HFF-Myc (cell line): ENCODE measurements around the gene CCL7.

Source experiments
- DNase-seq: peaks from one replicate; pipeline ENCODE4 v3.0.0-alpha.2; 2011; ENCODE audit warnings: low read depth; ENCODE audit errors: extremely low read depth
- H3K4me3 ChIP-seq: replicated peaks from 2 replicates; pipeline ENCODE4 v1.5.1; 2011; ENCODE audit warnings: low read depth, mild to moderate bottlenecking, control low read depth, low read length
- TF ChIP-seq, protein P1 (sequence below): IDR thresholded peaks from 2 replicates; pipeline ENCODE4 v1.5.1; 2012; ENCODE audit warnings: mild to moderate bottlenecking, low read depth, low read length, control low read depth; ENCODE audit errors: missing control alignments

Gene CCL7

DNA sequence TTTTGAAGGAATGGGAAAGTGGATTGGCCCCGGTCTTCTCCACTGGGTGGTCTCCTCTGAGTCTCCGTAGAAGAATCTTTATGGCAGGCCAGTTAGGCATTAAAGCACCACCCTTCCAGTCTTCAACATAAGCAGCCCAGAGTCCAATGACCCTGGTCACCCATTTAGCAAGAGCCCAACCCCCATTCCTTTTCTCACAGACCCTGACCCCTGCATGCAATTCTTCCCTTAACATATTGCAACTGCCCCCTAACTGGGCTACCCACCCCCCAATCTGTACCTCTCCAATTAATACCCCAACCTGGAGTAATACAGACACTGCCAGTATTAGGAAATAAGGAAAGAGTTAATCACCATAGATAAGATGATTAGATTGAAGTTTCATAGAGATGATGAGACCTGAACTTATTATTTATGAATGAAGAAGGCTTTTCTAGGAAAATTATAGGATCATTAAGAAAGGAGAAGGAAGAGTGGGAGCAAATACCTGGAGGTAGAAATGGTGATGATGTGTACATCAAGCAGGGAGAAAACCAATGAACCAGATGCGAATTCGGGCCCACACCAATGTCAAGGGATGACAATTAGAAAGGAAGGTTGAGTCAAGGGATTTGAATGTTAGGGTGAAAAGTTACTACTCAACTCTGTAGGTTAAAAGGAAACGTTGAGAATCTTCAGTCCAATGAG lies 12.6 kb upstream of the CCL7 start:
- DNase-seq = no peak
- no peak overlapping the region for H3K4me3 ChIP-seq
- TF ChIP-seq, protein P1, sequence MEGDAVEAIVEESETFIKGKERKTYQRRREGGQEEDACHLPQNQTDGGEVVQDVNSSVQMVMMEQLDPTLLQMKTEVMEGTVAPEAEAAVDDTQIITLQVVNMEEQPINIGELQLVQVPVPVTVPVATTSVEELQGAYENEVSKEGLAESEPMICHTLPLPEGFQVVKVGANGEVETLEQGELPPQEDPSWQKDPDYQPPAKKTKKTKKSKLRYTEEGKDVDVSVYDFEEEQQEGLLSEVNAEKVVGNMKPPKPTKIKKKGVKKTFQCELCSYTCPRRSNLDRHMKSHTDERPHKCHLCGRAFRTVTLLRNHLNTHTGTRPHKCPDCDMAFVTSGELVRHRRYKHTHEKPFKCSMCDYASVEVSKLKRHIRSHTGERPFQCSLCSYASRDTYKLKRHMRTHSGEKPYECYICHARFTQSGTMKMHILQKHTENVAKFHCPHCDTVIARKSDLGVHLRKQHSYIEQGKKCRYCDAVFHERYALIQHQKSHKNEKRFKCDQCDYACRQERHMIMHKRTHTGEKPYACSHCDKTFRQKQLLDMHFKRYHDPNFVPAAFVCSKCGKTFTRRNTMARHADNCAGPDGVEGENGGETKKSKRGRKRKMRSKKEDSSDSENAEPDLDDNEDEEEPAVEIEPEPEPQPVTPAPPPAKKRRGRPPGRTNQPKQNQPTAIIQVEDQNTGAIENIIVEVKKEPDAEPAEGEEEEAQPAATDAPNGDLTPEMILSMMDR = no peak

DNA sequence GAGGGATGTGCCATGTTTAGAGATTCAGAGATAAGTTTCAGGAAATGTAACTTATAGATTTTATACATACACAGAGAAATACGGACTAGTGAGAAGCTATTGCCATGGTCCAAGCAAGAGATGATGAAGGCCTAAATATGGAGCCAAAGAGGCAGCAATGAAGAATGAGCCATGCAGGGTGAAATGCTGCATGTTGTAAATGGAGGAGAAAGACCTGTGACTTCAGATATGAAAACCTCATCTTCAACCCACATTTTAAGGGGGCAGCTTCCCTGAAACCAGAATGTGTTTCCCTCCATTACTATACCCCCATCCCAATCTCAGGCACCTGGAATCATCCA lies 12.1 kb upstream of the CCL7 start:
- DNase-seq = no peak
- TF ChIP-seq, protein P1 = no peak
- H3K4me3 ChIP-seq = no peak overlapping the region

DNA sequence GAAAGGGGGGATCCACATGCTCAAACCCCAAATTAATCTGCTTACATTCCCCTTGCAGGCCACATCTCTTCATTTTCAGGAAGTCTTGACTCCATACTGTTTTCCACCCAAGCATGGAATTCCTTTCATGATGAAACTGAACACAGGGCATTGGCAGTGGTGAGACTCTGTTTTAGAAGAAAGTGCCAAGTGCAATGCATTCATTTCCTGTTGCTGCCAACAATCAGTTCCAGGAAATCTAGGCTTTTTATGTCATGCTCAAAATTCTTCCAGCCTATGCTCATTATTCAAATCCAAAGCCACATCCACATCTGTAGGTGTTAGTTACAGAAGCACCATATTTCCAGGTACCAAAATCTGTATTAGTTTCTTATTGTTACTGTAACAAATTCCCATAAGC lies 10.9 kb upstream of the CCL7 start:
- TF ChIP-seq, protein P1 = no peak
- no peak overlapping the region for H3K4me3 ChIP-seq
- no peak for DNase-seq

GRCh38 chr17:34260861-34261260 lies 9.2 kb upstream of the CCL7 start:
- no peak overlapping the region for H3K4me3 ChIP-seq
- DNase-seq = no peak
- TF ChIP-seq, protein P1 = no peak

DNA sequence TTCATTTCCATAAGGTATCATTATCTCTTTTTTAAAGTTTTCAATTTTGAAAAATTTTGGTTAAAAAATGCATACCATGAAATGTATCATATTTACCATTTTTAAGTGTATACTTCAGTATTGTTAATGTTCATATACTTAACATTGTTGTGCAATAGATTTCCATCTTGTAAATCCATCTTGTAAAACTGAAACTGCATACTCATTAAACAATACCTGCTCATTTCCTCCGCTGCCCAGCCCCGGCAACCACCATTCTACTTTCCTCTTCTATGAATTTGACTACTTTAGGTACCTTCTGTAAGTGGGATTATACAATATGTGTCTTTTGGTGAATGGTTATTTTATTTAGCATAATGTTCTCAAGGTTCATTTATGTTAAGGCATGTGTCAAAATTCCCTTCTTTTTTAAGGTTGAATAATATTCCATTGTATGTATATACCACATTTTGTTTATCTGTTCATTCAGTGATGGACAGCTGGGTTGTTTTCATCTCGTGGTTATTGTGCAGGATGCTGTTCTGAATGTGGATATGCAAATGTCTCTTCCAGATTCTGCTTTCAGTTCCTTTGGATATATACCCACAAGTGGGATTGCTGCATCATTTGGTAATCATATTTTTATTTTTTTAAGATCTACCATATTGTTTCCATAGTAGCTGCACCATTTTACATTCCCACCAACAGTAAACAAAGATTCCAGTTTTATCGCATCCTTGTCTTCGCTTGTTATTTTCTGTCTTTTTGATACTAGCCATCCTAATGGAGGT lies 8.3 kb upstream of the CCL7 start:
- H3K4me3 ChIP-seq = no peak overlapping the region
- DNase-seq = no peak
- TF ChIP-seq, protein P1 = no peak

DNA sequence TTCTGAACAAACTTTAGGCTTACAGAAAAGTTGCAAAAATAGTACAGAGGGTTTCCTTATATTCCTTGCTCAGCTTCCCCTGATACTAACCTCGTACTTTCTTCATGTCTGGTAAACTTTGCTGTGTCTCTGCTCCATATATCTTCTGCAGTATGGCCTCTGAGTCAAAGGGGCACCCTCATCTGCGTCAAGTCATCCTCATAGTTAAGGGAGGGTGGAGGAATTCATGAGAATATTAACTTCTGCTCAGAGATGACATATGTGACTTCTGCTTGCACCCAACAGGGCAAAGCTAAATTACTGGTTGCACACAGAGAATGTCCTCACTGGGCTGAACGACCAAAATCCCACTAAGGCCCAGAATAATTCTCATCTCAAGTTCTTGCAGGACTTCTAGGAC lies 4.3 kb upstream of the CCL7 start:
- TF ChIP-seq, protein P1 = no peak
- no peak overlapping the region for H3K4me3 ChIP-seq
- no peak for DNase-seq

DNA sequence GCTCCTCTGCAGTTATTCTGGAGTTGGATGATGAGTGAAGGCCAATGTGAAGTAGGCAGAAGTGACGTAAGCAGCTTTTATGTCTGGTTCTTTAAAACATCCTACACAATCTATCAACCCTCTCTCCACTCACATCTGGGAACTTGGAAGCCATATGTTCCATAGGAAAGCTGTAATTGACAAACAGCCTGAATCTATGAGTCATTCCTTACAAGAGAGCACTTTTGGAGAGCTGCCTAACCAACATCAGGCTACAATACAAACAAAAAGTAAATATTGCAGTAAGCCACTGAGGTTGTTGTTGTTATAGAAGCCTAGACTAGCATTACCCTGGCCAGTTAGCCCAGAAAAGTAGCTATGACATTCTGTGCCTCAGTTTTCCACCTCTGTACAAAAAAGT lies 5.9 kb downstream of the CCL7 start:
- TF ChIP-seq, protein P1 = no peak
- DNase-seq = peak; percentile 99
- no peak overlapping the region for H3K4me3 ChIP-seq
